Keratinocyte (primary cell): ENCODE results near the gene GLRX3.

Source experiments
- CTCF ChIP-seq, 3 experiments: IDR thresholded peaks in 1 of 3; conservative IDR thresholded peaks in 1 of 3; optimal IDR thresholded peaks in 1 of 3; 2 replicates in 2 of 3; 3 replicates in 1 of 3; pipeline versions ENCODE3 to v1.5.1; 2011; ENCODE audit warnings: low read length in 3 of 3, mild to moderate bottlenecking in 3 of 3, moderate library complexity in 2 of 3, control low read depth in 1 of 3, inconsistent platforms in 1 of 3; ENCODE audit not compliant: insufficient read depth in 2 of 3; ENCODE audit errors: extremely low read depth in 1 of 3
- EZH2 ChIP-seq: IDR thresholded peaks from one replicate; pipeline ENCODE4 v1.6.1; 2012; ENCODE audit warnings: inconsistent platforms, mild to moderate bottlenecking, low read length, moderate library complexity

GRCh38 chr10:130203626-130204025, 67.4 kb downstream of the GLRX3 start:
- TF ChIP-seq CTCF (optimal IDR thresholded peaks at IDR 0.05 in 1 of 3, IDR thresholded peaks at IDR 0.05 in 1 of 3, conservative IDR thresholded peaks at IDR 0.05 in 1 of 3; ENCODE audit: extremely low read depth in 1 of 3, insufficient read depth in 2 of 3, low read length in 3 of 3) = no peak
- TF ChIP-seq EZH2 = no peak
